EH (cell line): Measurements from ENCODE around the gene URM1.

Source experiments
- DNase-seq: peaks from one replicate; pipeline ENCODE4 v3.0.0-alpha.2; 2015; ENCODE audit warnings: low read depth

Gene URM1

GRCh38 chr9:128429513-128430086 is 58.4 kb downstream of the URM1 start:
- DNase-seq, result no peak

GRCh38 chr9:128431207-128431606 is 60.0 kb downstream of the URM1 start:
- no peak for DNase-seq

GRCh38 chr9:128434340-128434739 is 63.2 kb downstream of the URM1 start:
- DNase-seq, result no peak

DNA sequence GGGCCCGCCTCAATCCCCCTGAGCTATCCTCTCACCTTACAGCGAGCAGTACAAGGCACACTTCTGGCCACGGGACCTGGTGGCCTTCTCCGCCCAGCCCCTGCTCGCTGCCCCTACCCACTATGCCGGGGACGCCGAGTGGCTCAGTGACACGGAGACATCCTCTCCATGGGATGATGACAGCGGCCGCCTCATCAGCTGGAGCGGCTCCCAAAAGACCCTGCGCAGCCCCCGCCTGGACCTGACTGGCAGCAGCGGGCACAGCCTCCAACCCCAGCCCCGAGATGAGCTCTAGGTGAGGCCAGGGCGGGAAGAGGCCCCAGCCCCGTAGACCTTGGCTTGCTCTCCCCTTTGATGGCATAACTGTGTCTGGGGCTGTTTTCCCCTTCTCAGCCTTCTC is 64.4 kb downstream of the URM1 start:
- DNase-seq, result no peak

- DNase-seq, result peak; percentile 82
Measured at GRCh38 chr9:128438343-128439109, 67.4 kb downstream of the URM1 start.

DNA sequence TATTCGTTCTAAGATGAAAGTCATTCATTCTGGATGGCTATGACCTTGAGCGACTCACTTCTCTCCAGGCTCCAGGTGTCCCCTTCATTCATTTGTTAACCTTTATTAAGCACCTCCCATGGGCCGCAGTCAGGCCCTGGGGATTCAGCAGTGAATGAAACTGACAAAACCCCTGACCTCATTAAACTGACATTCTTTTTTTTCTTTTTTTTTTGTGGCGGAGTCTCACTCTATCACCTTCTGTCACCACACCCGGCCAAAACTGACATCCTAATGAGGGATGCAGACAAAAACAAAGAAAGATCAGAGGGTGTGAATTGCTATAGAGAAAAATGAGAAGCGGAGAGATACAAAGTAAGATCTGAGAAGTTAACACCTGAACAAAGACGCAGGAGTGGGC is 68.1 kb downstream of the URM1 start:
- DNase-seq, result no peak
